ENCODE results near the gene SLC5A4. TPM values are rescaled to one million over a fixed set of nuclear protein-coding genes. Genes with fewer than 3 reads are reported as not detected.
"Not testable (repeated sequence)": the region's sequence is repeated elsewhere in the genome, so short reads cannot be mapped to it uniquely, and the experiment has no call there.

Gene SLC5A4
- total and polyA plus RNA-seq, 10 of the 15 experiments (the other 5 are each of a cell fraction or from before 2014, with no cell fraction given), result not detected

GRCh38 chr22:32255217-32255616 lies at the start of gene SLC5A4 (continued):
- TF ChIP-seq EZH2 (IDR thresholded peaks at IDR 0.05; ENCODE audit: borderline replicate concordance, control insufficient read depth, low read depth, low read length) (no peak), GATAD2B (conservative IDR thresholded peaks at IDR 0.05; ENCODE audit: low read depth) (no peak), PML (IDR thresholded peaks at IDR 0.05; ENCODE audit: low read length) (no peak)

- BruUV-seq (replicated peaks); POLR2A ChIA-PET; FAIRE-seq; in situ Hi-C loops (cut with MboI); CTCF ChIA-PET; H2AFZ ChIP-seq (ENCODE audit: control insufficient read depth, low read depth, low read length); intact Hi-C loops (cut with micrococcal nuclease; ENCODE audit: unreplicated experiment); H3K4me3 ChIP-seq; H3K9ac ChIP-seq (ENCODE audit: control insufficient read depth, insufficient read depth, low read length); H4K20me1 ChIP-seq (ENCODE audit: control insufficient read depth, insufficient read depth); RAD21 ChIA-PET (ENCODE audit: unreplicated experiment); H3K4me1 ChIP-seq (ENCODE audit: control insufficient read depth, insufficient read depth, low read length); H3K79me2 ChIP-seq (ENCODE audit: control insufficient read depth, insufficient read depth, low read length); SMC1A ChIA-PET (ENCODE audit: uncharacterized antibody, unreplicated experiment); H3K27ac ChIP-seq (ENCODE audit: control insufficient read depth, insufficient read depth); H3K27me3 ChIP-seq (replicated peaks in 1 of 2; ENCODE audit: control insufficient read depth in 2 of 2, insufficient read depth in 2 of 2, low read length in 1 of 2); ATAC-seq; H3K9me3 ChIP-seq (replicated peaks; ENCODE audit: control insufficient read depth, insufficient read depth, low read length); DNase-seq (ENCODE audit: low read depth, low spot score); H3K36me3 ChIP-seq (ENCODE audit: control insufficient read depth in 2 of 2, insufficient read depth in 2 of 2, low read length in 1 of 2); H3K4me2 ChIP-seq (ENCODE audit: control insufficient read depth, insufficient read depth): not testable (repeated sequence)
Measured at GRCh38 chr22:32293921-32294320, 38.8 kb upstream of the SLC5A4 start.

GRCh38 chr22:32286290-32286840 lies 31.2 kb upstream of the SLC5A4 start:
- Histone ChIP-seq H3K79me2 (ENCODE audit: control insufficient read depth, insufficient read depth, low read length) (no peaks in the 10 kb centered on the region), H2AFZ (ENCODE audit: control insufficient read depth, low read depth, low read length) (no peak overlapping the region), H3K9ac (ENCODE audit: control insufficient read depth, insufficient read depth, low read length) (no peak overlapping the region), H3K36me3 (ENCODE audit: control insufficient read depth in 2 of 2, insufficient read depth in 2 of 2, low read length in 1 of 2) (no peaks in the 10 kb centered on the region), H3K9me3 (replicated peaks; ENCODE audit: control insufficient read depth, insufficient read depth, low read length) (no peaks in the 10 kb centered on the region), H4K20me1 (ENCODE audit: control insufficient read depth, insufficient read depth) (no peaks in the 10 kb centered on the region), H3K4me2 (ENCODE audit: control insufficient read depth, insufficient read depth) (no peak overlapping the region), H3K4me3 (no peak overlapping the region), H3K27ac (ENCODE audit: control insufficient read depth, insufficient read depth) (no peak overlapping the region), H3K27me3 (replicated peaks in 1 of 2; ENCODE audit: control insufficient read depth in 2 of 2, insufficient read depth in 2 of 2, low read length in 1 of 2) (peaks cover 0 to 3% of the 10 kb centered on the region in 2 experiments; a peak in 2 of 4 replicates), H3K4me1 (ENCODE audit: control insufficient read depth, insufficient read depth, low read length) (no peaks in the 10 kb centered on the region)
- in situ Hi-C loops (cut with MboI), result no loop called here
- intact Hi-C loops (cut with micrococcal nuclease; ENCODE audit: unreplicated experiment), result no loop called here
- ChIA-PET SMC1A (ENCODE audit: uncharacterized antibody, unreplicated experiment) (no interaction called here), CTCF (interaction anchor here (1.5 kb wide), 1 partner anchor 20 kb away, joined by 3 read pairs; no protein-coding TSS in a partner anchor), POLR2A (no interaction called here), RAD21 (ENCODE audit: unreplicated experiment) (no interaction called here)
- FAIRE-seq (no peak), ATAC-seq (no peak), DNase-seq (ENCODE audit: low read depth, low spot score) (no peak)
- BruUV-seq (replicated peaks), result no TSS peak
- TF ChIP-seq CBFB (IDR thresholded peaks at IDR 0.05; ENCODE audit: low read depth) (no peak), ZZZ3 (IDR thresholded peaks at IDR 0.05; ENCODE audit: control insufficient read depth, insufficient read length, low read depth) (no peak), ATF7 (IDR thresholded peaks at IDR 0.05; ENCODE audit: low read depth) (no peak), CREB1 (IDR thresholded peaks at IDR 0.05; ENCODE audit: low read depth) (no peak), POLR2AphosphoS2 (IDR thresholded peaks at IDR 0.05; ENCODE audit: low read depth, low read length) (no peak), RFX5 (IDR thresholded peaks at IDR 0.05; ENCODE audit: low read depth, low read length) (no peak), ZBTB33 (IDR thresholded peaks at IDR 0.05) (no peak), ATF3 (IDR thresholded peaks at IDR 0.05; ENCODE audit: borderline replicate concordance, extremely low read depth, low read depth, low read length) (no peak)
- WGBS (ENCODE audit: insufficient coverage, insufficient replicate concordance, low lambda C conversion rate, missing lambda C conversion rate), result 78% methylated on average over 3 of the region's 3 CpGs
